Astrocyte (in vitro differentiated cells and primary cell): ENCODE data around the gene ANAPC7. TPM values are rescaled to one million over a fixed set of nuclear protein-coding genes. Genes with fewer than 3 reads are reported as not detected.
"Not testable (repeated sequence)": the region's sequence is repeated elsewhere in the genome, so short reads cannot be mapped to it uniquely, and the experiment has no call there.

ENCODE experiments used
- DNase-seq: peaks from one replicate; pipeline ENCODE4 v3.0.0-alpha.2; 2010; ENCODE audit warnings: low read depth
- FAIRE-seq: peaks from 2 replicates; lab custom pipeline; 2011; peaks lifted over from hg19 to GRCh38; lab: Jason Lieb, UNC
- H2AFZ ChIP-seq: 2 replicates; pipeline ENCODE4 v1.6.0; 2012; ENCODE audit warnings: low read depth, low read length, inconsistent platforms
- H3K27ac ChIP-seq: 2 replicates; pipeline ENCODE4 v1.5.1; 2011; ENCODE audit warnings: low read depth, low read length, inconsistent platforms
- H3K27me3 ChIP-seq: 2 replicates; pipeline ENCODE4 v1.6.0; 2011; ENCODE audit warnings: low read length, inconsistent platforms; ENCODE audit not compliant: insufficient read depth
- H3K36me3 ChIP-seq: 2 replicates; pipeline ENCODE4 v1.5.1; 2011; ENCODE audit warnings: low read length, inconsistent platforms; ENCODE audit not compliant: insufficient read depth
- H3K4me1 ChIP-seq: 2 replicates; pipeline ENCODE4 v1.5.1; 2011; ENCODE audit warnings: low read length, inconsistent platforms; ENCODE audit not compliant: insufficient read depth
- H3K4me2 ChIP-seq: 2 replicates; pipeline ENCODE4 v1.6.0; 2012; ENCODE audit warnings: low read length, inconsistent platforms
- H3K4me3 ChIP-seq: 2 replicates; pipeline ENCODE4 v1.5.1; 2011; ENCODE audit warnings: low read depth, mild to moderate bottlenecking, low read length, inconsistent platforms; ENCODE audit not compliant: insufficient read depth
- H3K79me2 ChIP-seq: 2 replicates; pipeline ENCODE4 v1.6.0; 2012; ENCODE audit warnings: mild to moderate bottlenecking, low read length, inconsistent platforms; ENCODE audit not compliant: insufficient read depth
- H3K9ac ChIP-seq: 2 replicates; pipeline ENCODE4 v1.6.0; 2012; ENCODE audit warnings: mild to moderate bottlenecking, low read length, inconsistent platforms
- H3K9me3 ChIP-seq: 2 replicates; pipeline ENCODE4 v1.5.1; 2012; ENCODE audit warnings: low read depth, mild to moderate bottlenecking, low read length, inconsistent platforms; ENCODE audit not compliant: insufficient read depth
- H4K20me1 ChIP-seq: 2 replicates; pipeline ENCODE4 v1.6.0; 2012; ENCODE audit warnings: low read length, inconsistent platforms; ENCODE audit not compliant: insufficient read depth
- H3K27ac Mint-ChIP-seq: one replicate; pipeline ENCODE4 v1.8.0; 2021; ENCODE audit warnings: mild to moderate bottlenecking, mixed read lengths; ENCODE audit not compliant: unreplicated experiment
- H3K27me3 Mint-ChIP-seq: one replicate; pipeline ENCODE4 v1.8.0; 2021; ENCODE audit warnings: low read depth, mixed read lengths; ENCODE audit not compliant: unreplicated experiment
- H3K36me3 Mint-ChIP-seq: one replicate; pipeline ENCODE4 v1.8.0; 2021; ENCODE audit warnings: low read depth, mixed read lengths; ENCODE audit not compliant: unreplicated experiment
- H3K4me1 Mint-ChIP-seq: one replicate; pipeline ENCODE4 v1.8.0; 2021; ENCODE audit warnings: low read depth, mixed read lengths; ENCODE audit not compliant: unreplicated experiment
- H3K4me3 Mint-ChIP-seq: one replicate; pipeline ENCODE4 v1.8.0; 2021; ENCODE audit warnings: mild to moderate bottlenecking, moderate library complexity, mixed read lengths; ENCODE audit not compliant: unreplicated experiment
- H3K9me3 Mint-ChIP-seq: one replicate; pipeline ENCODE4 v1.8.0; 2021; ENCODE audit warnings: mild to moderate bottlenecking, mixed read lengths; ENCODE audit not compliant: unreplicated experiment
- CTCF ChIP-seq: IDR thresholded peaks from 2 replicates; pipeline ENCODE4 v1.5.1; 2011; ENCODE audit warnings: low read depth, mild to moderate bottlenecking, inconsistent platforms, low read length, moderate library complexity; ENCODE audit not compliant: insufficient read depth
- EZH2 ChIP-seq: IDR thresholded peaks from 2 replicates; pipeline ENCODE4 v1.6.1; 2012; ENCODE audit warnings: mild to moderate bottlenecking, low read length, inconsistent platforms; ENCODE audit not compliant: insufficient read depth
- total RNA-seq: library from RNA; stranded (reverse); gene quantifications from 2 replicates; pipeline ENCODE4 v1.2.1, GENCODE V29; 2021

ANAPC7 gene
- total RNA-seq, 1 donor from 2014 or later, result 50.7 TPM

- H3K9me3 Mint-ChIP-seq, result no peaks in the 10 kb centered on the region
- Histone ChIP-seq H2AFZ (no peak overlapping the region), H3K4me1 (peaks cover 6% of the 10 kb centered on the region), H3K9ac (no peak overlapping the region), H3K36me3 (peaks cover 92% of the 10 kb centered on the region), H4K20me1 (peaks cover 75% of the 10 kb centered on the region), H3K27me3 (no peaks in the 10 kb centered on the region), H3K9me3 (no peaks in the 10 kb centered on the region), H3K4me2 (no peak overlapping the region), H3K27ac (peak overlapping the region; percentile 54), H3K4me3 (no peak overlapping the region), H3K79me2 (peaks cover 61% of the 10 kb centered on the region)
- no peaks in the 10 kb centered on the region for H3K27me3 Mint-ChIP-seq
- FAIRE-seq, result no peak
- H3K27ac Mint-ChIP-seq, result peak overlapping the region; percentile 59
- no peaks in the 10 kb centered on the region for H3K4me1 Mint-ChIP-seq
- peak; percentile 15 for DNase-seq
- H3K36me3 Mint-ChIP-seq, result peaks cover 44% of the 10 kb centered on the region
- TF ChIP-seq CTCF, result no peak
- TF ChIP-seq EZH2, result no peak
- H3K4me3 Mint-ChIP-seq, result no peak overlapping the region
Measured at GRCh38 chr12:110340706-110341105, 62.8 kb downstream of the ANAPC7 start.

- not testable (repeated sequence) for H3K4me1 Mint-ChIP-seq, H3K27me3 ChIP-seq, H3K9me3 Mint-ChIP-seq, H3K4me3 ChIP-seq, H3K27me3 Mint-ChIP-seq, H3K9ac ChIP-seq, FAIRE-seq, H3K4me2 ChIP-seq, H3K4me3 Mint-ChIP-seq, H3K4me1 ChIP-seq, H3K9me3 ChIP-seq, DNase-seq, H2AFZ ChIP-seq
- H3K36me3 ChIP-seq, result peaks cover 92% of the 10 kb centered on the region
- H4K20me1 ChIP-seq, result peaks cover 75% of the 10 kb centered on the region
- peaks cover 65% of the 10 kb centered on the region for H3K79me2 ChIP-seq
- Mint-ChIP-seq H3K27ac (peak overlapping the region; percentile 59), H3K36me3 (peaks cover 43% of the 10 kb centered on the region)
- peak overlapping the region; percentile 54 for H3K27ac ChIP-seq
Measured at GRCh38 chr12:110340261-110340660, 63.2 kb downstream of the ANAPC7 start.

GRCh38 chr12:110339184-110339952, 64.1 kb downstream of the ANAPC7 start:
- FAIRE-seq (no peak), DNase-seq (no peak)
- Histone ChIP-seq H3K27ac (no peak overlapping the region), H3K9me3 (no peaks in the 10 kb centered on the region), H3K4me3 (no peak overlapping the region), H2AFZ (no peak overlapping the region), H3K27me3 (no peaks in the 10 kb centered on the region), H3K4me1 (peaks cover 6% of the 10 kb centered on the region), H3K79me2 (peaks cover 65% of the 10 kb centered on the region), H4K20me1 (peaks cover 71% of the 10 kb centered on the region), H3K4me2 (no peak overlapping the region), H3K9ac (no peak overlapping the region), H3K36me3 (peaks cover 90% of the 10 kb centered on the region)
- Mint-ChIP-seq H3K4me3 (no peak overlapping the region), H3K36me3 (peaks cover 38% of the 10 kb centered on the region), H3K27me3 (no peaks in the 10 kb centered on the region), H3K9me3 (no peaks in the 10 kb centered on the region), H3K27ac (no peak overlapping the region), H3K4me1 (peaks cover 2% of the 10 kb centered on the region)
- TF ChIP-seq CTCF (no peak), EZH2 (no peak)
